Measurements from ENCODE around the gene LMNA.

GRCh38 chr1:156078728-156079127 lies 35.8 kb upstream of the LMNA start:
- TF ChIP-seq CTCF (IDR thresholded peaks at IDR 0.05; ENCODE audit: poor library complexity) (no peak), EZH2phosphoT487 (IDR thresholded peaks at IDR 0.05; ENCODE audit: low read depth, severe bottlenecking, unreplicated experiment) (no peak), EZH2 (IDR thresholded peaks at IDR 0.05; ENCODE audit: borderline replicate concordance) (no peak)

All from hepatocyte (in vitro differentiated cells).